Breast epithelium (tissue), 3 donors: Measurements from ENCODE around the gene MAPK14.

Experiments
- POLR2A ChIP-seq: fragments of 450-650 bp; IDR thresholded peaks from one replicate; pipeline ENCODE4 v1.6.1; 2016; ENCODE audit warnings: antibody characterized with exemption, mild to moderate bottlenecking, moderate library complexity
- TF ChIP-seq, protein P1 (sequence below), 3 donors: fragments of 450-650 bp; IDR thresholded peaks; one replicate each; pipeline ENCODE4 v1.5.1; 2016 to 2017; ENCODE audit warnings: antibody characterized with exemption in 3 of 3, mild to moderate bottlenecking in 3 of 3, moderate library complexity in 3 of 3

- TF ChIP-seq, protein P1, sequence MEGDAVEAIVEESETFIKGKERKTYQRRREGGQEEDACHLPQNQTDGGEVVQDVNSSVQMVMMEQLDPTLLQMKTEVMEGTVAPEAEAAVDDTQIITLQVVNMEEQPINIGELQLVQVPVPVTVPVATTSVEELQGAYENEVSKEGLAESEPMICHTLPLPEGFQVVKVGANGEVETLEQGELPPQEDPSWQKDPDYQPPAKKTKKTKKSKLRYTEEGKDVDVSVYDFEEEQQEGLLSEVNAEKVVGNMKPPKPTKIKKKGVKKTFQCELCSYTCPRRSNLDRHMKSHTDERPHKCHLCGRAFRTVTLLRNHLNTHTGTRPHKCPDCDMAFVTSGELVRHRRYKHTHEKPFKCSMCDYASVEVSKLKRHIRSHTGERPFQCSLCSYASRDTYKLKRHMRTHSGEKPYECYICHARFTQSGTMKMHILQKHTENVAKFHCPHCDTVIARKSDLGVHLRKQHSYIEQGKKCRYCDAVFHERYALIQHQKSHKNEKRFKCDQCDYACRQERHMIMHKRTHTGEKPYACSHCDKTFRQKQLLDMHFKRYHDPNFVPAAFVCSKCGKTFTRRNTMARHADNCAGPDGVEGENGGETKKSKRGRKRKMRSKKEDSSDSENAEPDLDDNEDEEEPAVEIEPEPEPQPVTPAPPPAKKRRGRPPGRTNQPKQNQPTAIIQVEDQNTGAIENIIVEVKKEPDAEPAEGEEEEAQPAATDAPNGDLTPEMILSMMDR (IDR thresholded peaks at IDR 0.05) = no peak
- no peak for TF ChIP-seq POLR2A
Measured at GRCh38 chr6:36131511-36132245, 104.1 kb downstream of the MAPK14 start.
